HepG2 (cell line): ENCODE data around the gene TATDN3. TPM values are rescaled to one million over a fixed set of nuclear protein-coding genes. Genes with fewer than 3 reads are reported as not detected.

Experiments
- HOXA9 ChIP-seq: sonication (generic); formaldehyde crosslinking; IDR thresholded peaks from 2 replicates; pipeline ENCODE4 v1.8.1; 2022; ENCODE audit warnings: missing genetic modification reagents, mild to moderate bottlenecking, moderate library complexity, borderline replicate concordance
- KDM5B ChIP-seq: sonication (generic); formaldehyde crosslinking; IDR thresholded peaks from 2 replicates; pipeline ENCODE4 v1.4.0; 2020; ENCODE audit warnings: missing genetic modification reagents, mild to moderate bottlenecking, borderline replicate concordance
- NCOR1 ChIP-seq: fragments of 200-600 bp; sonication (generic); IDR thresholded peaks from 2 replicates; pipeline ENCODE4 v1.7.0; 2017; ENCODE audit warnings: antibody characterized with exemption, low read length, borderline replicate concordance
- NR1H2 ChIP-seq: sonication (generic); formaldehyde crosslinking; IDR thresholded peaks from 2 replicates; pipeline ENCODE4 v1.8.1; 2022; ENCODE audit warnings: low read depth, missing genetic modification reagents, borderline replicate concordance
- ZNF224 ChIP-seq: sonication (generic); formaldehyde crosslinking; IDR thresholded peaks from 2 replicates; pipeline ENCODE4 v1.5.0; 2020; ENCODE audit warnings: mild to moderate bottlenecking, missing genetic modification reagents
- ZNF383 ChIP-seq: sonication (generic); formaldehyde crosslinking; IDR thresholded peaks from 2 replicates; pipeline ENCODE4 v1.4.0; 2020; ENCODE audit warnings: missing genetic modification reagents, mild to moderate bottlenecking, borderline replicate concordance
- ZNF7 ChIP-seq: IDR thresholded peaks from 2 replicates; pipeline ENCODE4 v1.6.1; 2016; ENCODE audit warnings: missing biosample characterization, missing genetic modification reagents
- ZNF850 ChIP-seq: sonication (generic); formaldehyde crosslinking; conservative IDR thresholded peaks from 2 replicates; pipeline ENCODE4 v1.9.0; 2021; ENCODE audit warnings: mild to moderate bottlenecking, missing genetic modification reagents
- ZSCAN25 ChIP-seq: sonication (generic); formaldehyde crosslinking; IDR thresholded peaks from 2 replicates; pipeline ENCODE4 v1.8.0; 2022; ENCODE audit warnings: mild to moderate bottlenecking, missing genetic modification reagents
- polyA plus RNA-seq, 8 experiments: library from polyadenylated mRNA; depleted of rRNA in 3 of 8; stranded (reverse) in 7 of 8; unstranded in 1 of 8; fragments of >200 nt; fragmentation: Illumina TruSeq in 4 of 8; extraction: Trizol in 4 of 8; gene quantifications; 2 replicates each; pipeline versions ENCODE4 v1.2.1 to v1.2.3, GENCODE V29; 2011 to 2016; ENCODE audit warnings: low read depth in 4 of 8, missing spikeins in 1 of 8, mixed read lengths in 1 of 8; ENCODE audit not compliant: insufficient read depth in 1 of 8
- total RNA-seq, 5 experiments: library from RNA; depleted of rRNA; stranded (reverse); fragments of >200 nt; fragmentation: Illumina TruSeq; extraction: Trizol; gene quantifications; 2 replicates each; pipeline ENCODE4 v1.2.3, GENCODE V29; 2016; ENCODE audit warnings: low read depth in 1 of 5
- TF ChIP-seq, protein P1 (sequence below), 2 experiments: sonication (generic) in 1 of 2; formaldehyde crosslinking in 1 of 2; IDR thresholded peaks; 2 replicates each; pipeline versions ENCODE4 v1.4.0 to v1.6.1; 2018 to 2020; ENCODE audit warnings: missing genetic modification reagents in 2 of 2, borderline replicate concordance in 1 of 2, low read depth in 1 of 2, mild to moderate bottlenecking in 1 of 2, missing biosample characterization in 1 of 2
- TF ChIP-seq, protein P2 (sequence below): sonication (generic); formaldehyde crosslinking; IDR thresholded peaks from one replicate; pipeline ENCODE4 v1.5.1; 2020; ENCODE audit warnings: mild to moderate bottlenecking, missing genetic modification reagents; ENCODE audit errors: not compliant biosample characterization
- TF ChIP-seq, protein P3 (sequence below): sonication (generic); formaldehyde crosslinking; IDR thresholded peaks from 2 replicates; pipeline ENCODE4 v1.8.0; 2022; ENCODE audit warnings: mild to moderate bottlenecking, missing genetic modification reagents, moderate library complexity

Gene TATDN3
- total and polyA plus RNA-seq, 2 of the 13 experiments (the other 11 are each of a cell fraction or from before 2014, with no cell fraction given), result 7.3 to 8.6 TPM

DNA sequence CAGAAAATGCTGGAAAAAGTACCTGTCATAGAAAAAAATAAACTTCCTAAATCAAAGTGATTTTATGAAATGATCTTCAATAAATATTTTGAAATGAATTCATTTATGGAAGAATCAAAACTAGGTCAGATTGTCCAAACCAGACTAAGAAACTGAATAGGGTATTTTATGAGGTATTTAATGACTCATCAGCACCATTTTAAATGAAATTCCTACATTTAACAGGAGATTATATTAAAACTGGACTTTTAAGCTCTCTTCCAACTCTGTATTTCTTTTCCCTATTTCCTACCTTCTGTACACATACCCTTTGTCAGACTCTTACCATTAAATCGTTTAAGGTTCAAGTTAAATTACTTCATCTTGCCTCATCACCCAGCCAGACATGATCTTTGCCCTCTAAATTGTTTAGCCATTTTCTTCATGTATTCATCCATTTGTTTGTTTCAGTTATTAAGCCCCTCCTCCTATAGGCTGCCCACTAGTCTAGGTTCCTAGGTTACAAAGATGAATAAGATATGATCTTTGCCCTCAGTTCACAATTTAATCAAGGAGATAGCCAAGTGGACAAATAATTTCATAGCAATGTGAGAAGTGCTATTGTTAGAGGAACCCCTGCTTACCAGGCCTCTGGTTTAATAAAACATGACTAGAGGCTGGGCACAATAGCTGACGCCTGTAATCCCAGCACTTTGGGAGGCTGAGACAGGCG lies 25.0 kb downstream of the TATDN3 start (continued):
- TF ChIP-seq ZNF850 (CRISPR knock-in tag) (no peak), NR1H2 (CRISPR knock-in tag) (no peak), ZNF383 (CRISPR knock-in tag) (no peak), ZNF7 (CRISPR knock-in tag) (no peak), ZNF224 (CRISPR knock-in tag) (no peak), ZSCAN25 (no peak), KDM5B (no peak), HOXA9 (no peak), NCOR1 (peak; percentile 98)
- TF ChIP-seq, protein P1, sequence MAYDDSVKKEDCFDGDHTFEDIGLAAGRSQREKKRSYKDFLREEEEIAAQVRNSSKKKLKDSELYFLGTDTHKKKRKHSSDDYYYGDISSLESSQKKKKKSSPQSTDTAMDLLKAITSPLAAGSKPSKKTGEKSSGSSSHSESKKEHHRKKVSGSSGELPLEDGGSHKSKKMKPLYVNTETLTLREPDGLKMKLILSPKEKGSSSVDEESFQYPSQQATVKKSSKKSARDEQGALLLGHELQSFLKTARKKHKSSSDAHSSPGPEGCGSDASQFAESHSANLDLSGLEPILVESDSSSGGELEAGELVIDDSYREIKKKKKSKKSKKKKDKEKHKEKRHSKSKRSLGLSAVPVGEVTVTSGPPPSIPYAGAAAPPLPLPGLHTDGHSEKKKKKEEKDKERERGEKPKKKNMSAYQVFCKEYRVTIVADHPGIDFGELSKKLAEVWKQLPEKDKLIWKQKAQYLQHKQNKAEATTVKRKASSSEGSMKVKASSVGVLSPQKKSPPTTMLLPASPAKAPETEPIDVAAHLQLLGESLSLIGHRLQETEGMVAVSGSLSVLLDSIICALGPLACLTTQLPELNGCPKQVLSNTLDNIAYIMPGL (CRISPR knock-in tag; IDR thresholded peaks at IDR 0.05; ENCODE audit: borderline replicate concordance in 1 of 2, low read depth in 1 of 2), result no peak
- TF ChIP-seq, protein P2, sequence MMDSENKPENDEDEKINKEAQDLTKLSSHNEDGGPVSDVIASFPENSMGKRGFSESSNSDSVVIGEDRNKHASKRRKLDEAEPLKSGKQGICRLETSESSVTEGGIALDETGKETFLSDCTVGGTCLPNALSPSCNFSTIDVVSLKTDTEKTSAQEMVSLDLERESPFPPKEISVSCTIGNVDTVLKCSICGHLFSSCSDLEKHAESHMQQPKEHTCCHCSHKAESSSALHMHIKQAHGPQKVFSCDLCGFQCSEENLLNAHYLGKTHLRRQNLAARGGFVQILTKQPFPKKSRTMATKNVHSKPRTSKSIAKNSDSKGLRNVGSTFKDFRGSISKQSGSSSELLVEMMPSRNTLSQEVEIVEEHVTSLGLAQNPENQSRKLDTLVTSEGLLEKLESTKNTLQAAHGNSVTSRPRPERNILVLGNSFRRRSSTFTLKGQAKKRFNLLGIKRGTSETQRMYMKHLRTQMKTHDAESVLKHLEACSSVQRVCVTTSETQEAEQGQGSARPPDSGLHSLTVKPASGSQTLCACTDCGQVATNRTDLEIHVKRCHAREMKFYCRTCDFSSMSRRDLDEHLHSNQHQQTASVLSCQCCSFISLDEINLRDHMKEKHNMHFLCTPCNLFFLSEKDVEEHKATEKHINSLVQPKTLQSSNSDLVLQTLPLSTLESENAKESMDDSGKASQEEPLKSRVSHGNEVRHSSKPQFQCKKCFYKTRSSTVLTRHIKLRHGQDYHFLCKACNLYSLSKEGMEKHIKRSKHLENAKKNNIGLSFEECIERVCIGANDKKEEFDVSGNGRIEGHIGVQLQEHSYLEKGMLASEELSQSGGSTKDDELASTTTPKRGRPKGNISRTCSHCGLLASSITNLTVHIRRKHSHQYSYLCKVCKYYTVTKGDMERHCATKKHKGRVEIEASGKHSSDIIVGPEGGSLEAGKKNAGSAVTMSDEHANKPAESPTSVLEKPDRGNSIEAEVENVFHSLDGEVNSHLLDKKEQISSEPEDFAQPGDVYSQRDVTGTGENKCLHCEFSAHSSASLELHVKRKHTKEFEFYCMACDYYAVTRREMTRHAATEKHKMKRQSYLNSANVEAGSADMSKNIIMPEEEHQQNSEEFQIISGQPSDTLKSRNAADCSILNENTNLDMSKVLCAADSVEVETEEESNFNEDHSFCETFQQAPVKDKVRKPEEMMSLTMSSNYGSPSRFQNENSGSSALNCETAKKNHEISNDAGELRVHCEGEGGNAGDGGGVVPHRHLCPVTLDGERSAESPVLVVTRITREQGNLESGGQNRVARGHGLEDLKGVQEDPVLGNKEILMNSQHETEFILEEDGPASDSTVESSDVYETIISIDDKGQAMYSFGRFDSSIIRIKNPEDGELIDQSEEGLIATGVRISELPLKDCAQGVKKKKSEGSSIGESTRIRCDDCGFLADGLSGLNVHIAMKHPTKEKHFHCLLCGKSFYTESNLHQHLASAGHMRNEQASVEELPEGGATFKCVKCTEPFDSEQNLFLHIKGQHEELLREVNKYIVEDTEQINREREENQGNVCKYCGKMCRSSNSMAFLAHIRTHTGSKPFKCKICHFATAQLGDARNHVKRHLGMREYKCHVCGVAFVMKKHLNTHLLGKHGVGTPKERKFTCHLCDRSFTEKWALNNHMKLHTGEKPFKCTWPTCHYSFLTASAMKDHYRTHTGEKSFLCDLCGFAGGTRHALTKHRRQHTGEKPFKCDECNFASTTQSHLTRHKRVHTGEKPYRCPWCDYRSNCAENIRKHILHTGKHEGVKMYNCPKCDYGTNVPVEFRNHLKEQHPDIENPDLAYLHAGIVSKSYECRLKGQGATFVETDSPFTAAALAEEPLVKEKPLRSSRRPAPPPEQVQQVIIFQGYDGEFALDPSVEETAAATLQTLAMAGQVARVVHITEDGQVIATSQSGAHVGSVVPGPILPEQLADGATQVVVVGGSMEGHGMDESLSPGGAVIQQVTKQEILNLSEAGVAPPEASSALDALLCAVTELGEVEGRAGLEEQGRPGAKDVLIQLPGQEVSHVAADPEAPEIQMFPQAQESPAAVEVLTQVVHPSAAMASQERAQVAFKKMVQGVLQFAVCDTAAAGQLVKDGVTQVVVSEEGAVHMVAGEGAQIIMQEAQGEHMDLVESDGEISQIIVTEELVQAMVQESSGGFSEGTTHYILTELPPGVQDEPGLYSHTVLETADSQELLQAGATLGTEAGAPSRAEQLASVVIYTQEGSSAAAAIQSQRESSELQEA (CRISPR knock-in tag), result no peak
- TF ChIP-seq, protein P3, sequence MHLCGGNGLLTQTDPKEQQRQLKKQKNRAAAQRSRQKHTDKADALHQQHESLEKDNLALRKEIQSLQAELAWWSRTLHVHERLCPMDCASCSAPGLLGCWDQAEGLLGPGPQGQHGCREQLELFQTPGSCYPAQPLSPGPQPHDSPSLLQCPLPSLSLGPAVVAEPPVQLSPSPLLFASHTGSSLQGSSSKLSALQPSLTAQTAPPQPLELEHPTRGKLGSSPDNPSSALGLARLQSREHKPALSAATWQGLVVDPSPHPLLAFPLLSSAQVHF, result no peak
